Right ventricle myocardium inferior (tissue), 1 donor: ENCODE data around the gene DLST. TPM values are rescaled to one million over a fixed set of nuclear protein-coding genes. Genes with fewer than 3 reads are reported as not detected.
A peak's percentile ranks its signal among the peaks of the same experiment; 100 is the strongest.
"Not testable (repeated sequence)": the region's sequence is repeated elsewhere in the genome, so short reads cannot be mapped to it uniquely, and the experiment has no call there.

Source experiments
- ATAC-seq: fragments of 200-7000 bp; cut with Tn5 transposase; one replicate; pipeline ENCODE4 v1.9.1; 2020; ENCODE audit warnings: mild to moderate bottlenecking, moderate library complexity
- DNase-seq: peaks from one replicate; pipeline ENCODE4 v3.0.0; 2021; ENCODE audit errors: missing footprints
- intact Hi-C: fragments of 100-400 bp; cut with DNase I; formaldehyde crosslinking; loops from one replicate; pipeline ENCODE4 v1.11.0; 2022
- total RNA-seq: library from RNA; stranded (reverse); fragmentation: NEBNext Ultra II Directional; extraction: Animal tissue kit (Norgen Biotek cat#: 25700); gene quantifications from one replicate; pipeline ENCODE4 v1.2.1, GENCODE V29; 2021
- donor health status: DM: no; HTN: yes; CAD: no; lungs with severe emphysema.

DLST gene
- total RNA-seq, 1 donor from 2014 or later: 213 TPM

DNA sequence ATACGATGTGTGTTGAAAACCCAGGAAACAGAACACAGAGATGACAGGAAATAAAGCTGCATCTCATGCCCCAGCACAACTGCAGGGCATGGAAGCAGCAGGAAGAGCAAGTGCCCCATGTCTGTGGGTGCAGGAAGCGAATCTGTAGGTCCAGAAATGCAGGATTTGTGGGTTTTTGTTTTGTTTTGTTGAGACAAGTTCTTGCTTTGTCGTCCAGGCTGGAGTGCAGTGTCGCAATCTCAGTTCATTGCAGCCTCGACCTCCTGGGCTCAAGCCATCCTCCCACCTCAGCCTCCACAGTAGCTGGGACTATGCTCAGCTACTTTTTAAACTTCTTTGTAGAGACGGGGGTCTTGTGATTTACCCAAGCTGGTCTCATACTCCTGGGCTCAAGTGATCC lies 47.5 kb downstream of the DLST start:
- DNase-seq (no peak), ATAC-seq (no peak)
- intact Hi-C loops: no loop called here

DNA sequence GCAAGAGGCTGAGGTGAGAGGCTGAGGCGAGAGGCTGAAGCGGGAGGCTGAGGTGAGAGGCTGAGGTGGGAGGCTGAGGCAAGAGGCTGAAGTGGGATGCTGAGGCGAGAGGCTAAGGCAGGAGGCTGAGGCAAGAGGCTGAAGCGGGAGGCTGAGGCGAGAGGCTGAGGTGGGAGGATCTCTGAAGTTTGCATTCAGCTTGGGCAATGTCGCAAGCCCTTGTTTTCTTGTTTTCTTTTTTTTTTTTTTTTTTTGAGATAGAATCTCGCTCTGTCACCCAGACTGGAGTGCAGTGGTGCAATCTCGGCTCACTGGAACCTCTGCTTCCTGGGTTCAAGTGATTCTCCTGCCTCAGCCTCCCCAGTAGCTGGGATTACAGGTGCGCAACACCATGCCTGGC lies 50.0 kb downstream of the DLST start:
- ATAC-seq, intact Hi-C loops, DNase-seq: not testable (repeated sequence)

DNA sequence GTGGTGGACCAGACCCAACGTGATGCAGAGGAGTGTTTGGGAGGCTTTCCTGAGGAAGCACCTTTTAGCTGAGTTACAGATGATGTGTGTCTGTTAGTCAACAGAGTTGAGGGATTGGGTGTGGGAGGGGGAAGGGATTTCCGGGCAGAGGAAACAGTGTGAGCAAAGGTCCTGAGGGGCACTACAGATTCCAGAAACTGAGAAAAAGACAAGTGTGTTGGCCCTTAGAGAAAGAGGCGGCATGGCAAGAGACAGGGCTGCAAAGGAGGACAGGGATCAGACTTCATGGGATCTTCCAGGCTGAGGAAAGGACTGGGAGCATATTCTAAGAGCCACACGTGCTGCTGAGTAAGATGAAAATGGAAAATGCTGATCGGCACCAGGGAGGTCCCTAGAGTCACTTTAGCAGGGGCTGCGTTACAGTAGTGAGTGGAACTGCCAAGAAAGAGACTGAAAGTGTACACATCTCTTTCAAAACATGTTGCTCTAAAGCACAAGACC lies 50.7 kb downstream of the DLST start:
- ATAC-seq: peak; percentile 75
- intact Hi-C loops: no loop called here
- peak; percentile 40 for DNase-seq

DNA sequence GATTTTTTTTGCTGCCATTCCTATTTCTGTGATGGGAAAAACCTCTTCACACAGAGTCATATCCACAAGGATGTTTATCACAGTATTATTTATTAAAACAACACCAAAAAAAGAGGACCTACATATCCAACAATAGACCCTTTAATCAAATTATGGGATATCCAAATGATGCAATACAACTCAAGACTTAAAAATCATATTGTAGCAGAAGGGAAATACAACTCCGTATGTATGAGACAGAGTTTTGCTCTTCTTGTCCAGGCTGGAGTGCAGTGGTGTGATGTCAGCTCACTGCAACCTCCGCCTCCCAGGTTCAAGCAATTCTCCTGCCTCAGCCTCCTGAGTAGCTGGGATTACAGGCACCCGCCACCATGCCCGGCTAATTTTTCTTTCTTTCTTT lies 51.2 kb downstream of the DLST start:
- DNase-seq, intact Hi-C loops, ATAC-seq: not testable (repeated sequence)

DNA sequence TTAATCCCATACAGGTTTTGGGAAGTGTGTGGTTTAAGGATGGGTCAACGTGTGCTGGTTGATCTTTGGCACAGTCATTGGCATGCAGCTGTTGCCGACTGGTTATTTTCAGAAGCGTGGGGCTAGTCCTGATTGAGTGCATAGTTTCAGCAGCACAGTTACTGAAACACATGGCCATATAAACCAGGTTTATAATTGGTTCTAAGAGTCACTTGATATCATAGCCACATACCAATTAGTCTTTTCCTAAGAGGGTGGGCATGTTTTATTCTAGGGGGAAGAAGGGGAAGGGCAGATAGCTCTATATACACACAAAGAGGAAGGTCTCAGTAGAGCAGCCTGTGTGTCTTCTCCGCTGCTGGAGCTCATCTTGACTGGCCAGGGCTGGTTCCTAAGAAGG lies 52.3 kb downstream of the DLST start:
- DNase-seq (no peak), ATAC-seq (peak; percentile 36)
- intact Hi-C loops: no loop called here

DNA sequence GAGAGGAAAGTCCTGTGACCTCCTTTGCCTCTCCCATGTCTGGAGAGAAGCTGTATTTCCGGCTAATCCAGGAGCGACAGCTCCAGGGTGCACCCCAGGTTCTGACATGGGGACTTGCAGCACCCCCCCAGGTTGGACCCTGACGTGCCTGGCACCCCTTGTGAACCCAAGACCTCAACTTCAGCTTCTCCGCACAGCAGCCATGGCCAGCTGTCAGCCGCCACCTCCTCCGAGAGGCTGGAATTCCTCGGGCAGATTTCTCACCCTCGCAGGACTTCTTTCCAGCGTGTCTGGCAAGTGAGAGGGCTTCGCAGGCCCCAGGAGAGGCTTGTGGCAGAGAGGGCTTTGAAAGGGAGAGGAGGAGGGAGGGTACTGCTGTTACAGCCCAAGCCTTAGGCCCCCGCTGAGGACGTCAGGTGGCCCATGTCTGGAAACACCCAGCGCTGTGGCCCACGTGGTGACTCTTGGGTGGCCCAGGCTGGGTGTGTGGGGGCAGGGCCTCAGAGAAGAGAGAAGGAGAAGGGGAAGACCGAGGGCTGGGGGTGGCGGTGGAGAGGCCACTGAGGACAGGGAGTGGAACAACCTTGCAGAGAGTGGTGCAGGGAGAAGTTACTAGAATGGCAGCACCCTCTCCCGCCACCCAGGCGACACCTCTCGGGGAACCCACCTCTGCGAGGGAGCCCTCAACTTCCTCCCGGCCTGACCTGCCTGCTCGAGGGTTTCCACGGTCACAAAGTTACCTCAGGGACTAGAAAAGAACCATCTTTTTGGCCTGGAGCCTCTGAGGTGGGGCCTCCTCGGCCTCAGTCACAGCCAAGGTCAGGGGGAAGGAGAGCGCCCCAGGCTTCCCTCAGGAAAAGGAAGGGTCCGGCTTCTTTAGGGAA lies 53.0 kb downstream of the DLST start:
- intact Hi-C loops: no loop called here

DNA sequence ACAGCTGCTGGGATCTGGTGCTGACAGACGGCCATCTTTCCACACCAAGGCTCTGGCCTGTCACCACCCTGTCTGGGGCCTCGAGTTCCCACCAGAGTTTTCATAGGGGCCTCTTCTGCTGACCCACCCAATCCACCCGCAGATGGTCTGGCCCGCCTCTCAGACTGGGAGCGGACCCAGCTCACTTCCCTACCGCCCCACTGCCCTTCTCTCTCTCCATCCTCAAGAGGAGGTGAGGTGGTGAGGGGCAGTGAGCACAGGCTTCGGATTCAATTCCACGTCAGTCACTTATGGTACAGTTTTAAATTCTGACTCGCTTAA lies 53.6 kb downstream of the DLST start:
- ATAC-seq: peak; percentile 5
- DNase-seq: no peak
- intact Hi-C loops: no loop called here

More for the DNA sequence above, 53.0 kb downstream of the DLST start:
- no peak for DNase-seq
- ATAC-seq: peak; percentile 76

DNA sequence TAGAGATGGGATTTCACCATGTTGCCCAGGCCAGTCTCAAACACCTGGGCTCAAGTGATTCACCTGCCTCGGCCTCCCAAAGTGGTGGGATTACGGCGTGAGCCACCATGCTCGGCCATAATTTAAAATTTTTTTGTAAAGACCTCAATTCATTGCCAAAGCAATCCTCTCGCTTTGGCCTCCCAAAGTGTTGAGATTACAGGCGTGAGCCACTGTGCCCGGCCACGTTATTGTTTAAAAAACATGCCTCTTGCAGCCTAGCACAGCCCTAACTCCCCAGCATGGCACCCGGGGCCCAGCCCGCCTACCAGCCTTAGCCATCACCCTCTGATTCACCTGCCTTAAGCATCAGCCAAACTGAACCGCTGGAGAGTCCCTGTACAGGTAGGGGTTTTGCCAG lies 54.4 kb downstream of the DLST start:
- DNase-seq (no peak), ATAC-seq (no peak)
- intact Hi-C loops: no loop called here

DNA sequence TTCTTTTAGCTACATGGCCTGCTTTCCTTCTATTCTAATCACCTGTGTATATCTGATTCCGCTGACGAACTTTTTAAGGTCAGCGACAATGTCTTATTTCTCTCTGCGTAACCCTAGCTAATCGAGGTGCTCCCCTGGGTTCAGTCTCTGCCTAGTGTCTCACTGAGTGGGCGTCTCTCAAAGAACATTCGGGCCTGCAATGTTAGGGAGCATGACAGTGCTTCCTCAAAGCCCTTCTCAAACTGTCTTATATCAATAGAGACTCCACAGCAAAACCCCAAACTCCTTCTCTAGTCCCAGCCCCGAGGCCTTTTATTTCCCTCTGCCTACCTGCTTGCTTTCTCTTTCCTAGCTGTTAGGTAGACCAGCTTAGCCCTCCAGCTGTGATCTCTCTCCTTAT lies 55.0 kb downstream of the DLST start:
- ATAC-seq (no peak), DNase-seq (no peak)
- intact Hi-C loops: no loop called here

DNA sequence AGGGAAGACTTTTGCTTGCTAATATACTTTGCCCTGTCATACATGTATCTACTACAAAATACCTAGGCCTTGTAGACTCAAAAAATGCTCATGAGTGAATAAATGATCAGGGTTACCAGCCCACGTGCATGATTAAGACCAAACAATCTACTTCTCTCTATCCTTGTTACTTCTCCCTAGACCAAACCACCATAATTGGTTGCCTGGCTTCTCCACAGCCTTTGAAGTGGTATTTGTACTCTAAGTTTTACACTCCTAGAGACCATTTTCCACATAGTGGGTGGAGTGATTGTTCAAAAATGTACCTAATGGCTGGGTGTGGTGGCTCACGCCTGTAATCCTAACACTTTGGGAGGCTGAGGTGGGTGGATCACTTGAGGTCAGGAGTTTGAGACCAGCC lies 55.5 kb downstream of the DLST start:
- no peak for DNase-seq
- intact Hi-C loops: no loop called here

DNA sequence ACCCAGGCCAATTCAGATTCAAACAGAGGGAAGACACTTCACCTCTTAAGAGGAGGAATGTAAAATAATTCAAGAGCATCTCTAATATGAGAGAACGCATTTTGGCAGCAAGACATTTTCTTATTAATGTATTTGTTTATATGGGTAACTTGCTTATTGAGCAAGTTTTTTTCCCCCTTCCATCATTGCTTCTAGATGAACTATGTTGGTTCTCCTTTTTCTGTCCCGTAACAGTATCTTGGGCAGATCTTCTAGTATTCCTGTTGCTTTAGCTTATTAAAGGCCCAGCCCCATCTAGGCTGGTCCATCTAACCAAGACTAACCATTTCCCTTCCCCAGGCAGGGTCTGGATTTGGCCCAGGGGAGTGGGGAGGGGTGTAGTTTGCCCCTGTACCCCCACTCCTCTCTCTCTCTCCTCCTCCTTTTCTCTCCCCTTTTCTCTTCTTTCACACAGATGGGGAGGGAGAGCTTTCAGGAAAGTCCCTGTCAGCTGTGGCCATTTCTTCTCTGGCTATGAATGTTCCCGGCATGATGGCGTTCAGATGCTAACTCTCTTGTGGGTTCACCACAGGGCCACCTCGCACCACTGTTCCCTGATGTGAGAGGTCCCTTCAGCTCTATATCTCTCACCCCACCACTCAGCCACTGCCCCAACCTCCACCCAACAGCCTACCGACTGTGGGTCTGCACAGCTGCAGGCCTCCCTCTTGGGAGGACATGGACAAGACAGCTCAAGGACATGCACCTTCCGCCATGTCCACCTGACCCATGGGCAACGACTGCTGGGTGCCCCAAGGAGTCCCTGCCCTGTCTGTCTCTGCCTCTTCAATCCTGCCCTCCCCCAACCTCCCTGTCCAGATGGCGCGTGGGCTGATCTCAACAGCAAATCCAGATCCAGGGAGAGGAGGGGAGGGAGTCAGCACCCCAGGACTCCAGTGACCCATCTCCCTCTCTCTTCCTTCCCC lies 57.1 kb downstream of the DLST start:
- DNase-seq (no peak), ATAC-seq (no peak)
- intact Hi-C loops: no loop called here

More for the DNA sequence above, 55.5 kb downstream of the DLST start:
- ATAC-seq: no peak

DNA sequence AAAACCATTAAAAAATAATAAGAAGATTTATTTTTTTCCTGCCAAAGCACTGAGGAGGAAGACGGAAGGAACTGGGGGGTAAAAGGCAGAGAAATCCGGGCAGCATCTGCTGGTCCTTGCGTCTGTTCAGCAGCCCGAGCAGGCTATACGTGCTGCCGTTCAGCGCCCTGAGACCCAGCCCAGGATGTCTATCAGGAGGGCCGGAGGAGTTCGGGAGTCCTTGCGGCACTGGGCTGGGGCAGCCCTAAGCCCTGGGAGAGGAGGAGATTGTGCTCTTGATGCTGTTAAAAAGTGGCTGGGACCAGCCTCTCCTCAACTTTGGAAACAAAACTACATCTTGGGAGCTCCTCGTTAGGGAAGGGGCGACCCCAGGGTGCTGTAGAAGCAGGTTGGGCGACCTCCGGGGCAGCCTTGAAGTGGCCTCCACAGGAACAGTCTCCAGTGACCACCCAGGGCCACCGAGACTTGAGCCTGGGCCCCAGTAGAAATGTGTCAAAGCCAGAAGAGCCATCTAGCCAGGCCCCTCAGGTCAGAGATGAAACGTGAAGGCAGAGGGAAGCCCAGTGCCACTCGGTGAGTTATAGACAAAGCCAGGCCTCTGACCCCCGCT lies 59.3 kb downstream of the DLST start:
- ATAC-seq (no peak), DNase-seq (no peak)
- intact Hi-C loops: loop anchor here (10.0 kb wide), 1 partner anchor 144 kb away; no protein-coding TSS in a partner anchor

DNA sequence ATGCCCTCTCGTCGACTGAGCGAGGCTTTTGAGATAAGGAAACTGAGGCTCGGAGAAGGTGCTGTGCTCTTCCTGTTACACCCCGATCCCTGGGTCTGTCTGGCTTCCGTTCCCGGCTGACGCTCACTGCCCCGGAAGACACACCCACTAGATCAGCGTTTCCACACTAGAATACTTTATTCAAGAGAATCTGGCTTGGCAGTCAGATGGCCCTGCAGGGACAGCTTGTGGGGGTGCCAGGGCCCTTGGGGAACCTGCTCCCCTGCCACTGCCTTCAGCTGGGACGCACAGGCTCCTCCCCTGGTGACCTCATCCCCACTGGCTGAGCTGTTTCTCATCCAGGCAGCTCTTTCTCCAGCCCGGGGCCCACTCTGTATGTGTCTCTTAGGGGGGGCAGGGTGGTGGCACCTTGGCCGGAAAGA lies 60.0 kb downstream of the DLST start:
- DNase-seq (peak; percentile 88), ATAC-seq (peak; percentile 33)
- intact Hi-C loops: loop anchor here (10.0 kb wide), 1 partner anchor 143 kb away; no protein-coding TSS in a partner anchor

DNA sequence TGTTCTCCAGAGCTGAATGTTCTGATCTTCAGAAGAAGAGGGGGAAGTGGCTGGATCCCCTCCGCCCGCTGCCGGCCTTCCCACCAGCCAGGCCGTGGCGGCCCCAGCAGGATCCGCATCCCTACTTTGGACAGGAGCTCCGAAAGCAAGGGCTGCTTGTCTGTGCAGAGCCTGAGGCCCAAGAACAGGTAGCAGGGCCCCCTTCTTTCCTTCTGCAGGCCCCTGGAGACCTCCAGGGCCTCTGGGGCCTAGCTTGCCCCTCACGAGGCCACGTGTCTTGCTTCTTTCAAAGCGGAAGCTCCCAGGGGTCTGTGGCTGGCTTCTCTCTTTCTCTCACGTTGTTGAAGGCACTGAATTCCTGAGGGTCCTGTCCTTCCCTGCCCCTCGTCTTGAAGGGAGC lies 60.5 kb downstream of the DLST start:
- intact Hi-C loops: loop anchor here (10.0 kb wide), 1 partner anchor 143 kb away; no protein-coding TSS in a partner anchor
- ATAC-seq (no peak), DNase-seq (no peak)

DNA sequence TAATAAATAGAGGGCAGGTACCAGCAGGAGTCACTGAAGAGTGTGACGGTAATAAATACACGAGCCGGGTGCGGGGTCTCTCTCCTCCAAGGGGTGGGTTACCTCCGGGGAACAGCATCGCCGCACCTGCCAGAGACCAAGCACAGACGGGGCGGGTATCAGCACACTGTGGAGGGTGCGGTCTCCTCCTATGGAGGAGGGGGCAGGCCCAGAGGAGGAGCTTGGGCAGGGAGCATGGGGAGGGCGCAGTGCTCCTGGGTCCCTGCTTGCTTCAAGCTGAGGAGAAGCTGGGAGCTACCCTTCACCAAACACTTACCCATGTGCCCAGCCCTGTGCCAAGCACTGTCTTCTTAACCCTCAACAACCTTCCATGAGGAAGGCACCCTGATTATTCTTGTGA lies 60.9 kb downstream of the DLST start:
- no peak for DNase-seq
- ATAC-seq: no peak
- intact Hi-C loops: loop anchor here (10.0 kb wide), 1 partner anchor 142 kb away; no protein-coding TSS in a partner anchor

DNA sequence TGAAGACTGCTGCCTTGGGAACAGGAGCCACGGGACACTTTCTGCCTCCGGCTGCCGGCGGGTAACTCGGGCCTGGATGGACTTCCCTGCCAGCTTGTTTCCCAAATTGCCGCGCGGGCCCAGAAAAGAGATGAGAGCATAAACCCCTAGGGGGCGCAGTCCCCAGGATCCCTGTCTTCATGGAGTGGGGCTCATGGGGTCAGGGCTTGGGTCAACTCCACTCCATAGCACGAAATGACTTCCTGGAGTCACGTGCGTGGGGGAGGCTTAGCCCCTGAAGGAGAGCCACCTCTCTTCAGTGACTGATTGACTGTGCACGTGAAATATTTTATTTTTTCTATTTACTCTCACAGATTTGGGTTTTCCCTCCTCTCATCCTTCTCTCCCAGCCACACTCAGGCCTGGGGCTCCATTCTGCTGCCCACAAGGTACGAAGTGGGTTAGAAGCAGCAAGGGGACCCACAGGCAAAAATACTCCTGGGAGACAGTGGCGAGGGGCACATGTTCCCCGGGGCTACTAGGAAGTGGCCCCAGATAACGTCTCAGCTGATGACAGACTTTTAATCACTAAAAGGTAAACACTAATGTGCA lies 63.6 kb downstream of the DLST start:
- intact Hi-C loops: loop anchor here (10.0 kb wide), 1 partner anchor 139 kb away; no protein-coding TSS in a partner anchor
- DNase-seq (no peak), ATAC-seq (no peak)

DNA sequence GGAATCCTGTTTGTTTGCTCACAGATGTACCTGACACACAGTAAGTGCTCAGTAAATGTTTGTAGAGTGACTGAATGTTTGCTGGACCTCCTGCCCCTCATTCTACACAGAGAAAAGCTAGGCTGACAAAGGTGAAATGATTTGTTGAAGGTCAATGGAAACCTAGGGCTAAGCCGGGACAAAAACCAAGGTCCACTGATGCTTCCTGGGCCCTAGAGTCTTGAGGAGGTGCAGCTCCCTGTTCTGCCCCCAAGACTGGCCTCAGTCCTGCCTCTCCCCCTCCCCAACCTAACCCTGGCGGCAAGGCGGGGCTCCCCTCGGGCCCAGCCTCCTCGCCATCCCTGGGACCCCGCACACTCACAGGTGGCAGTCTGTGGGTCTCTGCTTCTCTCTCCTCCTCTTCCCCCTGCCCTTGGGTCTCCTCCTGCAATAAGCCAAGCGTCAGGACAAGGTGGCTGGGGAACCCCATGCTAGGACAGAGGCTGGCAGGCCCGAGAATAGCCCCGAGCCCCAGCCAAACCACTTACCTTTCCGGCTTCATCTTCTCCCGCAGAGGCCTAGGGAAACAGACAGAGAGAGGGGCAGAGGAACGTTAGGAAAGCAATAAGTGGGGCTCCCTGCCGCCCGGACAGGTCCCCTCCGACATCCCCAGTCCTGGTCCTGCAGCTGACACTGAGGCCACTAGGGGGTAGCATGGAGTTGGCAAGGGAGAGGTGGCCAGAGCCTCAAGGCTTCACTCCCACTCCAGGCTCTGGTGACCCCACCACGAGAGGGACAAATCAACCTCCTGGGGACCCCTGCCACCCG lies 64.3 kb downstream of the DLST start:
- ATAC-seq: peak; percentile 83
- intact Hi-C loops: loop anchor here (2.0 to 10.0 kb wide), 2 partner anchors 59 to 139 kb away; no protein-coding TSS in a partner anchor
- peak; percentile 89 for DNase-seq
